Fibroblast of skin of left quadriceps (primary cell): Measurements from ENCODE around the gene MX1.
A peak's percentile ranks its signal among the peaks of the same experiment; 100 is the strongest.

Experiments used
- DNase-seq, 2 experiments: peaks; one replicate each; pipeline ENCODE4 v3.0.0-alpha.2; 2013; ENCODE audit warnings: low read depth in 2 of 2

The MX1 gene

DNA sequence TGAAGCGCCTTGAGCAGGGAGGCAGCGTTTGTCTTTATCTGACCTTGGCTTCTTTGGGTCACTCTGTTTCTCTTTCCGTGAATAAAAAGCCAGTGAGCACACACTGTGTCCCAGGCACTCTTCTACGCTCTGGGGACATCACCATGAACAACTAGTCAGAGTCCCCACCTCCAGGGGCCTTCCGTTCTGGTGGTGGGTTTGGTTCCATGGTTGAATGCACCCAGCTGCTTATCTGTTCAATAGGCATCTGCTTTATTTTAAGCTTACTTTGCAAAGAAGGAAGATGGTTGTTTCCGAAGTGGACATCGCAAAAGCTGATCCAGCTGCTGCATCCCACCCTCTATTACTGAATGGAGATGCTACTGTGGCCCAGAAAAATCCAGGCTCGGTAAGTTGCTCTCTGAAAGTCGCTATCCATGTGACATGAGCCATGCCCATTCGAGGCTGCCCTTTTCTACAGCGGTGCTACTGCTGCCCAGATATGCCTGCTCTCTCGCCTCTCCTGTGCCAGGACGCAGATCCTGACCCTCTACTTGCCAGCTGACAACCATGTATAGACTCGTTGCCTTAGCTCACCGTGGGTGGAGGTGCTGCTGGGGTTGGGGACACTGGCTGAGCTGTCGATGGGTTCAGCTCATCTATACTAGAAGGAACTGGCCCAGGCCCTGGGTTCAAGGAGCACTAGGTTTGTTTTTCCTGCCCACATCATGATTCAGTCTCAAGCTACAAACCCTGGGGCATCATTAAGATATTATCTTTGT is 5.9 kb downstream of the MX1 start:
- DNase-seq, result no peak

DNA sequence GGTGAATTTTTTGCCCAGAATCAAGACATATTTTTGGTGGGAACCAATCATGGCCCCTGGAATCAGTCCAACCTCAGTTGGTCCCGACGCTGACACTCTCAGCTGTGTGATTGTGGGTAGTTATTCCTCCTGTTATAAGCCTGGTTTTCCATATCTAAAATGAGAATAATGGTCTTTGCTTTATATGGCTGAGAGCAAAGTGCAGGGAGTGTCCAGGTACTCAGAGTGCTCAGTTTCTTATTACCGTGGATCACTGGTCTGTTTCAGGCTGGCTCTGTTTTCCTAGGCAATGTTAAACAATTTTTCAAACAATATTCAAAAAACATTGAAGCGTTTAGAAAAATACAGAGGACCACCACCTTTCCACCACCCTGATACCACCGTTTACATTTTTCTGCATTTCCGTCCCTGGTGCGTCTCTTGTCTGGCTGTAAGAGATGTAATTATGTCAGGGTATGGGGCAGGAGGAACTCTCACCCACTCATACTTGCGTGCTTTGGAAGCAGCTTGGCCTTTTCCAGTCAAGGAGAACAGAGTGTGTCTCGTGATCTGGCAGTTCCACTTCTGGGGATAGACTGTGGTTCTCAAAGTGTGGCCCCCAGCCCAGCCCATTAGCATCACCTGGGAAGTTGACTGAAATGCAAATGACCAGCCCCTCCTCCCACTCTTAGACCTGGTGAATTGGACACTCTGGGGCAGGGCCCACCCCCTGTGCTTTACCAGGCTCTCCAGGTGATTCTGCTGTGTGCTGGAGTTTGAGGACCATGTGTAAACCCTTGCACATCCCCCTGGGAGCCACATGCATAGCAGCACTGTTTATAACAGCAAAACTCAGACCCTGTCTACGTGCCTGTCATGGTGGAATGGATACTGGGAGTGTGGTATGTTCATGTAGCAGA is 6.8 kb downstream of the MX1 start:
- DNase-seq, result no peak

DNA sequence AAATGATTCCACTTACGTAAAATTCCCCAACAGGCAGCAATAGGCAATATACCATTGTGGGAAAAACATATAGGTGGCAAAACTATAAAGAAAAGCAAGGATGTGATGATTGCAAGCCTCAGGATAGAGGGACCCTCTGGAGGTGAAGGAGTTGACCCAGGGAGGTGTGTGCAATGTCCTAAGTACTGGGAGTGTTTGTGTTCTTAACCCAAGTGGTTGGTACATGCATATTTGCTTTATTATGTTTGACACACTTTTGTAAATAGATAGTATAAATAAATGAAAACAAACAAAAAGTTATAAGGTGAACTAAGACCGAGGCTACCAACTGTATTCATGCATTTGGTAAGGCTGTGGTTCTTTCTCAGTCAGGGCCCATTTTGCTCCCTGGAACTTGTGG is 7.5 kb downstream of the MX1 start:
- no peak for DNase-seq

DNA sequence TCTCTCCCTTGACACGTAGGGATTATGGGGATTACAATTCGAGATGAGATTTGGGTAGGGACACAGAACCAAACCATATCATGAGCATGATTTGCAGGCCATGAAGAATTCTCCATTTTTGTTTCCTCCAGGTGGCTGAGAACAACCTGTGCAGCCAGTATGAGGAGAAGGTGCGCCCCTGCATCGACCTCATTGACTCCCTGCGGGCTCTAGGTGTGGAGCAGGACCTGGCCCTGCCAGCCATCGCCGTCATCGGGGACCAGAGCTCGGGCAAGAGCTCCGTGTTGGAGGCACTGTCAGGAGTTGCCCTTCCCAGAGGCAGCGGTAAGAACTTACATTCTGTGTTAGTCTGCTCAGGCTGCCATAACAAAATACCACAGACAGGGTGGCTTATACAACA is 9.7 kb downstream of the MX1 start:
- no peak for DNase-seq

DNA sequence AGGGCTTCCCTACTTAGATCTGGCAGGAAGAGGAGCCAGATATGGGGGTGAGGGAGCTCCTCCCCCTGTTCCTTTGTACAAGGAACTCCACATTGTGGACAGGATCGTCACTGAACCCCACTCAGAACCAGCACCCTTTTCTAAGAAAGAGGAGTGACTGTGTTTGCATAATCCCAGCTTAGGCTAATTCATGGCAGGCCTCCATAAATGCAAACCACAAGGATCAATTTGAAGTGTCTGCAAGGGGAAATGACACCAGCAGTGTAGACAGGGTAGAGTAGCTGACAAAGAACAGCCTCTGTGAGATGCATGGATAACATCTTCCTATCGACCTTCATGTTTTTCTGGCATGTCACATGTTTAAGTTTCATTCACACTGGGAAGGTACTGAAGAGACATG is 11.7 kb downstream of the MX1 start:
- no peak for DNase-seq

DNA sequence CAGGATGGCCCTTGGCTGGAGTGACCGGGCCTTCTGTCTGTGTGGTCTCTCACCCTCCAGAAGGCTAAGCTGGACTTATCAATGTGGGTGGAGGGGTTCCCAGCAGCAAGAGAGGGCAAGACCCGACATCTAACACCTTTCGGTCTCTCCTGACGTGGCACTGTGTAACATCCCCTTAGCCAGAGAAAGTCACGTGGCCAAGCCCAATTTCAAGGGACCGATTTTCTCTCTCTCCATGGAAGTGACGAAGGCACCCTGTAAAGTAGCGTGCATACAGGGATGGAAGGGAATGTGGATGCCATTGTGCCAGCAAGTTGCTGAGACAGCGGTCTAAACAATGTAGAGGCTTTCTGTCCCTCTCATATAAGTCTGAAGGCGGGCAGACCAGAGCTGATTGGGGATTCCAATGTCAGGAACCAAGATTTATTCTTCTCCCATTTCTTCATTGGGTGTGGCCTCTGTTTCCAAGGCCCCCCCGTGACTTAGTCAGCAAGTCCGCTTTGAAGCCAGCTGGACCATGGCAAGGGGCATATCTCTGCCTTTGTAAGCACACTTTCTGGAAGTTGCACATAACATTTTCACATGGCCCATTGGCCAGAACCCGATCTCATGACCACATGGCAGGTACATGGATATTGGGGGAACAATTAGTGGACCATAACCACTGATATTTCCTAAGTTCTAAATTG is 12.5 kb downstream of the MX1 start:
- DNase-seq, result no peak

DNA sequence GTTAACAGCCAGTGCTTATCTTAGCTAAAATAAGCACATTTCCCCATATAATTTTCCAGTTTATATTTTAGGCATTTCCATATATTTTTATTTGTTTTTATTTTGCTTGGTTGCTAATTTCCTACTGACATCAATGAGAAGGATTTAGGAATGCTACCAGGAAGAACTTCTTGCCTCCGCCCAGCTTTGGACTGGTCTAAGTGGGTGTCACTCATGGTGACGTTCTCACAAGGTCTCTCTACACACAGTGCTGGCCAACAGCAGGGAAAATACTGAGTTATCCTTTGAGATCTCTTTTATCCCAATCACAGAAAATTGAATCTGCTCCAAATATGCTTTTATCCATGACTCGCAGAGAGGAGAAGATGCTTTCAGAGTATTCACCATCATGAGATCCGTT is 13.2 kb downstream of the MX1 start:
- DNase-seq, result no peak

DNA sequence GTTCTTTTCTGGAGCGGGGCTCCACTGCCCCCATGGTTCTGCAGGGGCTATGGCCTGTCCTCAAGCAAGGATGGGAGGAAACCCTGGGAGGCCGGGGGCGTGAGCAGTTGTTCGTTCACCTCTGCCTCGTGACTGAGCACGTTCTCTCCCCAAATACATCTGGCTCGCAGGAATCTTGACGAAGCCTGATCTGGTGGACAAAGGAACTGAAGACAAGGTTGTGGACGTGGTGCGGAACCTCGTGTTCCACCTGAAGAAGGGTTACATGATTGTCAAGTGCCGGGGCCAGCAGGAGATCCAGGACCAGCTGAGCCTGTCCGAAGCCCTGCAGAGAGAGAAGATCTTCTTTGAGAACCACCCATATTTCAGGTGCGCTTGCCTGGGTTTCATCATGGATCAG is 15.5 kb downstream of the MX1 start:
- no peak for DNase-seq

DNA sequence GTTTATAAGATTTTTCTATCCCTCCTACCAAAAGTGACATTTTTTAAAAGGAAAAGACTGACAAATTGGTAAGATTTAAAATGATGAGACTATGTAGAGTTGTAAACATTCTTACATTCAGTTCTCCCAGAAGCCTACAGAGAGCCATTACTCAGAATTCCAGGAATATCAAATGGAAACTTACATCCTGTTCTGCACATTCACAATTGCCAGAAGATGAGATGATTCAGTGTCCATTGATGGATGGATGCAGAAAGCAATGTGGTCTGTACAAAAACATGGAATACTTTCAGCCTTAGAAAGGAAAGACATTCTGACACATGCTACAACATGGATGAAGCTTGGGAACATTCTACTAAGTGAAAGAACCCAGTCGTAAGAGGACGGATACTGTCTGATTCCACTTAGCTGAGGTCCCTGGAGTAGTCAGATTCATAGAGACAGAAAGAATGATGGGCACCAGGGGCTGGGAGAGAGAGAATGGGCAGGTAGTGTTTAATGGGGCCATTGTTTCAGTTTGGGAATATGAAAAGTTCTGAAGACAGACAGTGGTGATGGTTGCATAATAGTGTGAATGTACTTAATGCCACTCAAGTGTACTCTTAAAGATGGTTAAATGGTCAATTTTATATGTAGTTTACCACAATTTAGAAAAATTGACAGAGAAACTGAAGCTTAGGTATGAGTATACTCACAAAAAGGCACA is 16.6 kb downstream of the MX1 start:
- peak; percentile 41 to 42 for DNase-seq

DNA sequence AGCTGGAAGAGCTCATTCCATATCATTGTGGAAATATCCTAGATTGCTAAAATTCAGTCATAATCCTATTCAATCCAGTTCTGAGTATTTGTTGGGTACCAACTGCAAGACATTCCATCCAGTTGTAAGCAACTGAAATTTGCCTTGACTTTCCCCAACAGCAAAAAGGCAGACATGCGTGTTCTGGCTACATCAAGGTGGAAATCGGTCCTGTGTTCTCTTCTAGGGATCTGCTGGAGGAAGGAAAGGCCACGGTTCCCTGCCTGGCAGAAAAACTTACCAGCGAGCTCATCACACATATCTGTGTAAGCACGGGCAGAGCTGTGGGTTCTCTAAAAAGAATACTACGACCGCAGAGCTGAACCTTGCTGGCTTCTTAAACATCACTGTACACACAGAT is 17.5 kb downstream of the MX1 start:
- DNase-seq, result no peak

DNA sequence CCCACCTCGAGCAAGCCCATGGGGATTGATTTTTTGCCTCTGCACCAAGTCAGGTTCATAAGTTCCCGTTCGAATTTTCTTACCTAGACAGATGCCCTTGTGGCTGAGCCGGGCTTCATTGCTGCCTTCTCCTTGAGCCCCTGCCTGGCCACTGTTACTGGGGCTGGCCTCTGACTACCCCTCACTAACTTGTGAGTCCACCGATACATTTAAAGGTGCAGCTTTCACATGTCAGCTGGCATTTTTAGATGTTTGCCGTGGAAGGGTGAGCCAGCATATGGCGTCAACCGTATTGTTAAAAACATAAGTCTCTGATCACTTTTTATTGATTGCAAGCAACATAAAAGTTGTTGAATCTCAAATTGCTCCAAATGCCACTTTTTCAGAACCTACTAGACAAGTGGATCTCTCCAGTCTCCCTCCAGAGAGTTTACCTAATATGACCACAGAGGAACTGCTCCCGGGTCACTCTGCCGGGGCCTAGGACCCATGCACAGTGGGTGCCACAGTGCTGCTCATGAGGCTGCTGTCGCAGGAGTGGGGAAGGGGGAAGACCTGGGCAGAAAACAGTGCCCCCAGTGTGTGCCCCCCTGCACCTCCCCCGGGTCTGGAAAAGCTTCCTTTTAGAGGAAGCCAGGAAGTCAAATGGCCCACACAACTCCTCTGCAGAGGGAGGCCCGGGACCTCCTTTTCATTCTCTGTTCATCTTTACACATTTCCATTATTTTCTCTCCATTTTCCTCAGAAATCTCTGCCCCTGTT is 18.8 kb downstream of the MX1 start:
- no peak for DNase-seq

DNA sequence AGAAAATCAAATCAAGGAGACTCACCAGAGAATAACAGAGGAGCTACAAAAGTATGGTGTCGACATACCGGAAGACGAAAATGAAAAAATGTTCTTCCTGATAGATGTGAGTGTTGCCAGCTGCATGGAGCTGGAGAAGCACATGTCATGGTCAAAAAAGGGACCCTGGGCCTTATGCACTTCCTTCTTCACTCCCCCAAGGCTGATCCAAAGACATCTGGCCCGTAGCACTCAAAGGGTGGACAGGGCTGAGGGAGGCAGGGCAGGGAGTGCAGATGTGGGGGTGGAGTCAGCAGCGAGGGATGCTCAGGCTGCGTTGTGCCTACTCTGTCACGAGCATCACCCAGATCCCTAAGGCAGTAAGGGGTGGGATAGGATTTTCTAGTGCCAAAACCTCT is 19.4 kb downstream of the MX1 start:
- no peak for DNase-seq

DNA sequence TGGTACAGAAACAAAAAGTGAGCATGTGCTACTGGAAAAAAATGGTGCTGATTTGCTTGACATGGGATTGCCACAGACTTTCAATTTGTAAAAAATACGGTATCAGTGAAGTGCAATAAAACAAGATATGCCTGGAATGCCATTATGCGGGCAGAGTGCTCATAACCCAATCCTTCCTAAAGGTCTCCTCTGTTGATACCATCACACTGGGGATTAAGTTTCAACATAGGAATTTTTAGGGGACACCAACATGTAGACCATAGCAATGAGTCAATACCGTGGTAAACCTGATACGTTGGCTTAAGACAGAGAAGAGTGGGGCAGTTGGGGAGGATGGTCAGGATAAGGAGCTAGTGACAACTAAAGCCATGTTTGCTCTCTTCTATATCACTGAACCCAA is 20.5 kb downstream of the MX1 start:
- peak; percentile 42 for DNase-seq

DNA sequence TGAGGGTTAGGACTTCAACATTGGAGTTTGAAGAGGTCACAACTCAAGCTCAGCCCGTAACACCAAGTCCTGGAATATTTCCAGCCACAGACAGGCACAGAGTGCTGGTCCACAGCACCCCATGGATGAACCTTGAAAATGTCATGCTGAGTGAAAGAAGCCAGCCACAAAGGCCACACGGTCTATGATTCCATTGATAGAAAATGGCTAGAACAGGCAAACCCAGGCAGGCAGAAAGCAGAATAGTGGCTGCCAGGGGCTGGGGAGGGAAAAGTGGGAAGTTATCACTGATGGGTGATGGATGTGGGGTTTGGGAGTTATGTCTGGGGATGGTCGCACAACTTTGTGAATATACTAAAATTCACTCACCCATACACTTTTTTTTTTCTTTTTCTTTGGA is 21.3 kb downstream of the MX1 start:
- no peak for DNase-seq

DNA sequence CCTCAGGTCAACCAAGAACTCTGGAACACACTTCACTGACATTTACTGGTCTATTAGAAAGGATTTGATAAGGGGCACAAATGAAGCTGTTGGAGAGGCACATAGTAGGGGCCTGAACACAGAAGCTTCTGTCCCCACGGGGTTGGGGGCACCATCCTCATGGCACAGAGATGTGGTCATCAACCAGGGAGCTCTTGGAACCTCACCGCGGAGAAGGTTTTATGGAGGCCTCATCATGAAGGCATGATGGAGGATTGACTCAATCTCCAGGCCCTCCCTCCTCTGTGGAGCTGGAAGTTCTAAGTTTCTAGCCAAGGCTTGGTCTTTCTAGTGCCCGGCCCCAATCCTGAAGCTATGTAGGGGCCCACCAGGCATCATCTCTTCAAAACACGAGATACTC is 23.6 kb downstream of the MX1 start:
- DNase-seq, result no peak

DNA sequence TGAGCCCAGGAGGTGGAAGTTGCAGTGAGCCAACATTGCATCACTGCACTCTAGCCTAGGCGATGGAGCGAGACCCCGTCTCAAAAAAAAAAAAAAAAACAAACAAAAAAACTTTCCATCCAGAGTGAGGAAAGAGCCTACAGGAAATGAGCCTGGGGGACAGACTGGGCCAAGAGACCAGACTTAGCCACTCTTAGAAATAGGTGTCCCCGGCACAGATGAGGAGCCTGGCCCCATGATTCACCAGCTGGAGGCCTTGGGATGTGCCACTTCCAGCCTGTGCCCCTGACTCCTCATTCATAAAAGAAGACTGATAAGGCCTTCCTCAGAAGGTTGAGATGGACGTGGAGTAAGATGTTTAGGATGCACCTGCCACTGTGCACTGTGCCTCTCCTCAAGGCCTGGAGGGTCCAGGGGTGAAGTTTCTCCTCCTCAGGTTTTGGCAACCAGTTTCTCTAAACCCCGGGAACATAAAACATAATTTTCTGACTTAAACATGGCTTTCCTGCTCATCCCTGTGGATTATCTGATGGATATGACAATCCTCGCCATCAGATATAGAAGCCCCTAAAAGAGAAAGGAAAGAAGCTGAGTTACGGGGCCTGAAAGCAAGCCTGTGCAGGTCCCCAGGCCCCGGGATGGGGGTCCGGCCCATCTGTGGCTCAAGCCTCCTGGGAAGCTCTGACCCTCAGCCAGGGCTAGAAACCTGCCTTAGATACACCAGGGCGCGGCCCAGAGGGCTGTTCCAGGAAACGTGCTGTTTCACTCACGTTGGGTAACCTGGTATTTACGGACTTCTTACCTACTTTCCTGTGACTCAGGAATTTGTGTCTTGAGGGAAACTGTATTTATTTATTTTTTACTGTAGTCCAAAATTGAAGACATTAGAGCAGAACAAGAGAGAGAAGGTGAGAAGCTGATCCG is 26.0 kb downstream of the MX1 start:
- no peak for DNase-seq

DNA sequence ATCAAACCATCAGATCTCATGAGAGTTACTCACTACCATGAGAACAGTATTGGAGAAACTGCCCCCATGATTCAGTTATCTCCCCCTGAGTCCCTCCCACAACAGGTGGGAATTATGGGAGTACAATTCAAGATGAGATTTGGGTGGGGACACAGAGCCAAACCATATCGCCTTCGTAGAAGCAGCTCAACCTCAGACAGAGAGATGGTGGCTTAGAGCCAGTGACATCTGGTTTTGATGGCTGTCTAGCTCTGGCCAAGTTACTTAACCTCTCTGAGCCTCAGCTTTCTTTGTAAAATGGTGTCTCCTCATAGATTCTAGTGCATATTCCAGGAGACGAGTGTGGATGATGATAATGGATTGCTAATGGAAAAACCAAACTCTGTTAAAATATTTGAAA is 27.2 kb downstream of the MX1 start:
- no peak for DNase-seq

DNA sequence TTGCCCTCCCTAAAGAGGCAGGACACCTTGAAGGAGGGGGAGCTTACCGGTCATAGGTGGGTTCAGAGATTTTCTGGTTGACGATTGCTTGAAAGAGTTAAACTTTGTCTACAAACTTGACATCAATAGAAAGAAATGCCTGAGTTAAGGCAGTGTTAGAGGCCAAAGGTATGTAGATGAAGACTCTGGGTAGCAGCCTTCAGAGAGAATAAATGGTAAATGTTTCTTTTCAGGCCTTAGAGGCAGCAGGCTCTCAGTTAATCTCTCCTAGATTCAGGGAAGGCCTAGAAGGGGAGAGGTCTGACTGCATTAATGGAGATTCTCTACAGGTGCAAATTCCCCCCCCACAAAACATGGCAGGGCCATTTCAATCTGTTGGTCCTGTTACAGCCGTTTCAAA is 27.7 kb downstream of the MX1 start:
- DNase-seq, result no peak

DNA sequence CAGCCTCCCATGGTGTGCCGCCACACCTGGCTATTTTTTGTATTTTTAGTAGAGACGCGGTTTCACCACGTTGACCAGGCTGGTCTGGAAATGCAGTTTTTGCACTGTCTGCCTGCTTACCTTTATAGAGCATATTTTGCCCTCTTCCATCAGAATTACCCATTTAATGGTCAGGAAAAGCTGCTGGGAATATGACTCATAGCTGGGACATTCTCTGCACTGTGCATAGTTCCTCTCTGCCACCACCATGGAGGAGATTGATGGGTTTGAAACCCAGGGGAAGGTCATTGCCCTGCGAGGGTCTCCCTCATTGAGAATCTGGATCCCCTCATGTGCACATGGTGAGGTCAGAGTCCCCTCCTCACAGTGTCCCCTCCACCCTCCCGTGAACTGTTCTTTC is 32.1 kb downstream of the MX1 start:
- DNase-seq, result no peak

DNA sequence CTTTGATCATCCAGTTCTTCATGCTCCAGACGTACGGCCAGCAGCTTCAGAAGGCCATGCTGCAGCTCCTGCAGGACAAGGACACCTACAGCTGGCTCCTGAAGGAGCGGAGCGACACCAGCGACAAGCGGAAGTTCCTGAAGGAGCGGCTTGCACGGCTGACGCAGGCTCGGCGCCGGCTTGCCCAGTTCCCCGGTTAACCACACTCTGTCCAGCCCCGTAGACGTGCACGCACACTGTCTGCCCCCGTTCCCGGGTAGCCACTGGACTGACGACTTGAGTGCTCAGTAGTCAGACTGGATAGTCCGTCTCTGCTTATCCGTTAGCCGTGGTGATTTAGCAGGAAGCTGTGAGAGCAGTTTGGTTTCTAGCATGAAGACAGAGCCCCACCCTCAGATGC is 32.5 kb downstream of the MX1 start:
- DNase-seq, result no peak
